DOHH2 (cell line): ENCODE results near the gene TFF2.

Source experiments
- H3F3A ChIP-seq: fragments of 200-600 bp; sonication (generic), shearing (Covaris generic); 2 replicates; pipeline ENCODE4 v1.6.0; 2016; ENCODE audit warnings: antibody characterized with exemption, mild to moderate bottlenecking; ENCODE audit not compliant: control insufficient read depth, insufficient read depth
- H3K27ac ChIP-seq: fragments of 200-600 bp; sonication (generic); 2 replicates; pipeline ENCODE4 v1.5.1; 2014; ENCODE audit warnings: low read depth, mild to moderate bottlenecking, low read length, moderate library complexity
- H3K27me3 ChIP-seq: fragments of 200-600 bp; sonication (generic); 2 replicates; pipeline ENCODE4 v1.6.1; 2014; ENCODE audit warnings: mild to moderate bottlenecking, low read length, mixed read lengths; ENCODE audit not compliant: control insufficient read depth
- H3K36me3 ChIP-seq: fragments of 200-600 bp; sonication (generic); 2 replicates; pipeline ENCODE4 v1.6.1; 2014; ENCODE audit warnings: mild to moderate bottlenecking, low read length, moderate library complexity, mixed read lengths; ENCODE audit not compliant: control insufficient read depth
- H3K4me1 ChIP-seq: fragments of 200-600 bp; sonication (generic); 2 replicates; pipeline ENCODE4 v1.6.1; 2014; ENCODE audit warnings: mild to moderate bottlenecking, low read length, mixed read lengths; ENCODE audit not compliant: control insufficient read depth
- H3K4me2 ChIP-seq: fragments of 200-600 bp; sonication (generic); 2 replicates; pipeline ENCODE4 v1.6.0; 2014; ENCODE audit warnings: mild to moderate bottlenecking, low read length, moderate library complexity
- H3K4me3 ChIP-seq: fragments of 200-600 bp; sonication (generic); 2 replicates; pipeline ENCODE4 v1.5.1; 2014; ENCODE audit warnings: mild to moderate bottlenecking, low read length, mixed read lengths
- H3K79me2 ChIP-seq: fragments of 200-600 bp; sonication (generic); 2 replicates; pipeline ENCODE4 v1.6.1; 2014; ENCODE audit warnings: mild to moderate bottlenecking, low read length, mixed read lengths; ENCODE audit not compliant: control insufficient read depth
- H3K9me2 ChIP-seq: fragments of 200-600 bp; sonication (generic); replicated peaks from 2 replicates; pipeline ENCODE4 v1.6.1; 2014; ENCODE audit warnings: mild to moderate bottlenecking, low read length, mixed read lengths; ENCODE audit not compliant: control insufficient read depth
- H3K9me3 ChIP-seq: fragments of 200-600 bp; sonication (generic); 2 replicates; pipeline ENCODE4 v1.6.1; 2014; ENCODE audit warnings: antibody characterized with exemption, low read length, mixed read lengths; ENCODE audit not compliant: control insufficient read depth, insufficient read depth
- H4K20me1 ChIP-seq: fragments of 200-600 bp; sonication (generic); 2 replicates; pipeline ENCODE4 v1.6.0; 2014; ENCODE audit warnings: low read depth, mild to moderate bottlenecking, antibody characterized with exemption, low read length, moderate library complexity; ENCODE audit not compliant: control insufficient read depth, insufficient read depth
- CTCF ChIP-seq: fragments of 200-600 bp; sonication (generic); IDR thresholded peaks from one replicate; pipeline ENCODE4 v1.5.1; 2014; ENCODE audit warnings: antibody characterized with exemption, mild to moderate bottlenecking, low read depth, low read length; ENCODE audit not compliant: poor library complexity, severe bottlenecking
- EZH2phosphoT487 ChIP-seq: fragments of 200-600 bp; sonication (generic); IDR thresholded peaks from 2 replicates; pipeline ENCODE4 v1.6.1; 2017; ENCODE audit warnings: borderline replicate concordance, mild to moderate bottlenecking, antibody characterized with exemption, low read length, moderate library complexity, mixed read lengths

TFF2 gene

DNA sequence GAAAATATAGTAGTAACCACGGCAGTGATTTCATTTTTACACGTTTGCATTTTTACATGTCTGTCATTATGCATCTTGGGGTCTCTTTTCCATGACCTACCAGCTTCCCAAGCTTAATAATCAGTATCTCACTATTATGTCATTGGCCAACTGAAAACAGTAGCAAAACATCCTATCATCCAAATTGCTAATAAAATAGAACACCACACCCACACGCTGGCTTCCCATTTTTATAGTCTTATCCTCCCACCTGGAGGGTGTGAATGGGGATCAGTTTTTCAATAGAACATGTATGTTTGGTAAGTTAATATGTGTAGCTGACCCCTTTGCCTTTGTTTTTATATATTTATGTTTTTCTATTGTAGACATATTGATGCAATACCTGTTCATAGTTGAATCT lies 47.4 kb downstream of the TFF2 start:
- H3K79me2 ChIP-seq = no peaks in the 10 kb centered on the region
- H3K27ac ChIP-seq = no peak overlapping the region
- H3K4me2 ChIP-seq = no peak overlapping the region
- H3K9me2 ChIP-seq = no peaks in the 10 kb centered on the region
- no peaks in the 10 kb centered on the region for H3K36me3 ChIP-seq
- no peaks in the 10 kb centered on the region for H3K4me1 ChIP-seq
- no peaks in the 10 kb centered on the region for H3F3A ChIP-seq
- H4K20me1 ChIP-seq = no peaks in the 10 kb centered on the region
- H3K4me3 ChIP-seq = no peak overlapping the region
- H3K27me3 ChIP-seq = peaks cover 13% of the 10 kb centered on the region
- TF ChIP-seq EZH2phosphoT487 = no peak
- no peak for TF ChIP-seq CTCF
- H3K9me3 ChIP-seq = no peaks in the 10 kb centered on the region

DNA sequence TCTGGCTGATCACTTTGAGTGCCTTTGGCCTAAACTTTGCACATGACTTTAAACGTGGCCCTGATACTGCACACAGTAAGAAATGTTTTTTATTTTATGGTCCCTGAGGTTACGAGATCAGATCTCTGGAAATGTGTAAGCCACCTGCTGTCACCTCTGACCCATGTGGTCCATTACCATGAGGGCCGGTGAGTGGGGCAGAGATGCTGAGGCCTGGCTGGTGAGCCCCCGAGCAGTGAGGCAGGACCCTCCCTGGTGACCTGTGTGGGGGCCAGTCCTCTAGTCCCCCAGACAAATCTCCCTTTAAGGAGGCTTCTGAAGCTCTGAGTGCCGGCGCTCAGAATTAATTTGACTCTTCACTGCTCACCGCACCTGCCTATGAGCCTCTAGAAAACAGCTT lies 48.0 kb downstream of the TFF2 start:
- TF ChIP-seq CTCF (no peak), EZH2phosphoT487 (no peak)
- peaks cover 11% of the 10 kb centered on the region for H3K27me3 ChIP-seq
- no peaks in the 10 kb centered on the region for H3K36me3 ChIP-seq
- no peak overlapping the region for H3K4me3 ChIP-seq
- H3K79me2 ChIP-seq = no peaks in the 10 kb centered on the region
- no peaks in the 10 kb centered on the region for H3K9me2 ChIP-seq
- no peaks in the 10 kb centered on the region for H3F3A ChIP-seq
- H4K20me1 ChIP-seq = no peaks in the 10 kb centered on the region
- H3K4me2 ChIP-seq = no peak overlapping the region
- H3K4me1 ChIP-seq = no peaks in the 10 kb centered on the region
- H3K27ac ChIP-seq = no peak overlapping the region
- no peaks in the 10 kb centered on the region for H3K9me3 ChIP-seq

GRCh38 chr21:42302076-42302650 lies 48.6 kb downstream of the TFF2 start:
- Histone ChIP-seq H3K9me2 (no peaks in the 10 kb centered on the region), H3K27ac (no peak overlapping the region), H3K79me2 (no peaks in the 10 kb centered on the region), H3K4me1 (no peaks in the 10 kb centered on the region), H4K20me1 (no peaks in the 10 kb centered on the region), H3K36me3 (no peaks in the 10 kb centered on the region), H3K4me2 (no peak overlapping the region), H3K9me3 (no peaks in the 10 kb centered on the region), H3K27me3 (peaks cover 5% of the 10 kb centered on the region; the same call in 1 of the 2 replicates), H3F3A (no peaks in the 10 kb centered on the region), H3K4me3 (no peak overlapping the region)
- TF ChIP-seq CTCF (no peak), EZH2phosphoT487 (no peak)
